ENCODE results near the gene CEL. TPM values are rescaled to one million over a fixed set of nuclear protein-coding genes. Genes with fewer than 3 reads are reported as not detected.
"Not testable (repeated sequence)": the region's sequence is repeated elsewhere in the genome, so short reads cannot be mapped to it uniquely, and the experiment has no call there.

CEL gene
- 0.53 and 0.71 TPM in 2 replicates for total RNA-seq (2014; rRNA removed; shearing (Covaris generic))

- H3K4me3 ChIP-seq; DNase-seq; H3K27me3 ChIP-seq; H3K9me3 ChIP-seq (replicated peaks); H3K27ac ChIP-seq: not testable (repeated sequence)
- peaks cover 10% of the 10 kb centered on the region for H3K4me1 ChIP-seq
- H3K36me3 ChIP-seq, result peaks cover 19% of the 10 kb centered on the region
Measured at GRCh38 chr9:133061764-133062145, at the start of gene CEL. Gene CEL (plus strand): TSS chr9:133061981. CDS start chr9:133062003, 22 bp downstream.

GRCh38 chr9:133014696-133015095 lies 47.1 kb upstream of the CEL start:
- H3K36me3 ChIP-seq, result no peaks in the 10 kb centered on the region
- no peak overlapping the region for H3K27ac ChIP-seq
- H3K27me3 ChIP-seq, result peaks cover 5% of the 10 kb centered on the region; the same call in 1 of the 2 replicates
- peaks cover 12% of the 10 kb centered on the region; the same call in 1 of the 2 replicates for H3K9me3 ChIP-seq (replicated peaks)
- no peak for DNase-seq
- no peaks in the 10 kb centered on the region for H3K4me1 ChIP-seq
- H3K4me3 ChIP-seq, result no peak overlapping the region

- no peaks in the 10 kb centered on the region for H3K9me3 ChIP-seq (replicated peaks)
- 0 out of 2 replicates have a peak, but pooled peaks cover under 1% of the 10 kb centered on the region for H3K27me3 ChIP-seq
- H3K4me1 ChIP-seq, result no peaks in the 10 kb centered on the region
- H3K4me3 ChIP-seq, result no peak overlapping the region
- DNase-seq, result peak; percentile 71 to 76
- no peaks in the 10 kb centered on the region for H3K36me3 ChIP-seq
- no peak overlapping the region for H3K27ac ChIP-seq
Measured at GRCh38 chr9:133023117-133023890, 38.5 kb upstream of the CEL start.

GRCh38 chr9:133026426-133026825 lies 35.4 kb upstream of the CEL start:
- H3K9me3 ChIP-seq (replicated peaks), result no peaks in the 10 kb centered on the region
- H3K27ac ChIP-seq, result no peak overlapping the region
- H3K4me3 ChIP-seq, result no peak overlapping the region
- H3K27me3 ChIP-seq, result no peaks in the 10 kb centered on the region
- H3K36me3 ChIP-seq, result no peaks in the 10 kb centered on the region
- no peak for DNase-seq
- no peaks in the 10 kb centered on the region for H3K4me1 ChIP-seq

- Histone ChIP-seq H3K4me3 (no peak overlapping the region), H3K4me1 (no peaks in the 10 kb centered on the region), H3K27ac (no peak overlapping the region), H3K9me3 (replicated peaks) (no peaks in the 10 kb centered on the region), H3K36me3 (no peaks in the 10 kb centered on the region), H3K27me3 (no peaks in the 10 kb centered on the region)
- no peak for DNase-seq
Measured at GRCh38 chr9:133027134-133027533, 34.6 kb upstream of the CEL start.

GRCh38 chr9:133028221-133028620 lies 33.6 kb upstream of the CEL start:
- H3K36me3 ChIP-seq, result peaks cover 5% of the 10 kb centered on the region
- H3K4me1 ChIP-seq, result no peaks in the 10 kb centered on the region
- DNase-seq, result no peak
- H3K4me3 ChIP-seq, result no peak overlapping the region
- no peaks in the 10 kb centered on the region for H3K27me3 ChIP-seq
- no peak overlapping the region for H3K27ac ChIP-seq
- H3K9me3 ChIP-seq (replicated peaks), result no peaks in the 10 kb centered on the region

GRCh38 chr9:133029994-133030316 lies 31.8 kb upstream of the CEL start:
- peaks cover 6% of the 10 kb centered on the region for H3K36me3 ChIP-seq

GRCh38 chr9:133030317-133031129 lies 31.3 kb upstream of the CEL start, which contains the start of gene GTF3C5:
Gene GTF3C5 (plus strand): TSS chr9:133030997. CDS start chr9:133031012, 15 bp downstream.
- peak; percentile 96 to 100 for DNase-seq
- peak within 1 kb of the TSS; percentile 75 for H3K27ac ChIP-seq
- peaks cover 6% of the 10 kb centered on the region for H3K36me3 ChIP-seq
- no peaks in the 10 kb centered on the region for H3K4me1 ChIP-seq
- H3K27me3 ChIP-seq, result no peaks in the 10 kb centered on the region
- no peaks in the 10 kb centered on the region for H3K9me3 ChIP-seq (replicated peaks)
- peak within 1 kb of the TSS; percentile 75 for H3K4me3 ChIP-seq

More at GRCh38 chr9:133029994-133030316, 31.8 kb upstream of the CEL start:
- no peak for DNase-seq
- no peaks in the 10 kb centered on the region for H3K27me3 ChIP-seq
- H3K4me3 ChIP-seq, result peak overlapping the region; percentile 75
- no peaks in the 10 kb centered on the region for H3K4me1 ChIP-seq
- no peaks in the 10 kb centered on the region for H3K9me3 ChIP-seq (replicated peaks)
- peak overlapping the region; percentile 75 for H3K27ac ChIP-seq

- DNase-seq, result no peak
- H3K27me3 ChIP-seq, result no peaks in the 10 kb centered on the region
- H3K4me1 ChIP-seq, result no peaks in the 10 kb centered on the region
- H3K27ac ChIP-seq, result peak overlapping the region; percentile 75
- H3K36me3 ChIP-seq, result peaks cover 6% of the 10 kb centered on the region
- H3K4me3 ChIP-seq, result peak overlapping the region; percentile 75
- H3K9me3 ChIP-seq (replicated peaks), result no peaks in the 10 kb centered on the region
Measured at GRCh38 chr9:133031130-133031422, 30.7 kb upstream of the CEL start.

- DNase-seq, result no peak
- Histone ChIP-seq H3K9me3 (replicated peaks) (no peaks in the 10 kb centered on the region), H3K27me3 (no peaks in the 10 kb centered on the region), H3K36me3 (peaks cover 6% of the 10 kb centered on the region), H3K4me1 (no peaks in the 10 kb centered on the region), H3K27ac (peak overlapping the region; percentile 75; the same call in 1 of the 2 replicates), H3K4me3 (peak overlapping the region; percentile 75)
Measured at GRCh38 chr9:133031496-133031911, 30.3 kb upstream of the CEL start.

- Histone ChIP-seq H3K4me3 (no peak overlapping the region), H3K4me1 (no peaks in the 10 kb centered on the region), H3K36me3 (peaks cover 8% of the 10 kb centered on the region), H3K27me3 (no peaks in the 10 kb centered on the region), H3K9me3 (replicated peaks) (no peaks in the 10 kb centered on the region), H3K27ac (no peak overlapping the region)
- no peak for DNase-seq
Measured at GRCh38 chr9:133032171-133032570, 29.6 kb upstream of the CEL start.

- DNase-seq, result no peak
Measured at GRCh38 chr9:133035669-133036068, 26.1 kb upstream of the CEL start.

GRCh38 chr9:133037775-133038515 lies 23.8 kb upstream of the CEL start:
- Histone ChIP-seq H3K4me1 (no peaks in the 10 kb centered on the region), H3K27me3 (no peaks in the 10 kb centered on the region), H3K27ac (no peak overlapping the region), H3K4me3 (no peak overlapping the region), H3K36me3 (peaks cover 25% of the 10 kb centered on the region), H3K9me3 (replicated peaks) (no peaks in the 10 kb centered on the region)
- no peak for DNase-seq

More at GRCh38 chr9:133035669-133036068, 26.1 kb upstream of the CEL start:
- no peaks in the 10 kb centered on the region for H3K4me1 ChIP-seq
- H3K27ac ChIP-seq, result no peak overlapping the region
- no peaks in the 10 kb centered on the region for H3K9me3 ChIP-seq (replicated peaks)
- no peaks in the 10 kb centered on the region for H3K27me3 ChIP-seq
- H3K4me3 ChIP-seq, result no peak overlapping the region
- H3K36me3 ChIP-seq, result peaks cover 8% of the 10 kb centered on the region

- not testable (repeated sequence) for H3K27me3 ChIP-seq; H3K4me3 ChIP-seq; H3K4me1 ChIP-seq; H3K27ac ChIP-seq; H3K9me3 ChIP-seq (replicated peaks)
- peak; percentile 70 to 72 for DNase-seq
- peaks cover 48% of the 10 kb centered on the region for H3K36me3 ChIP-seq
Measured at GRCh38 chr9:133040892-133041479, 20.8 kb upstream of the CEL start.

All from SJCRH30 (cell line).